Mesothelial cell of epicardium (in vitro differentiated cells): ENCODE results near the gene MRPS18A. TPM values are rescaled to one million over a fixed set of nuclear protein-coding genes. Genes with fewer than 3 reads are reported as not detected.

ENCODE experiments used
- DNase-seq, 2 experiments: peaks; one replicate each; pipeline ENCODE4 v3.0.0; 2021; ENCODE audit warnings: low spot score in 2 of 2; ENCODE audit not compliant: unreplicated experiment in 2 of 2
- H3K27ac Mint-ChIP-seq: 2 replicates; pipeline ENCODE4 v1.8.0; 2021; ENCODE audit warnings: mixed read lengths
- H3K27me3 Mint-ChIP-seq: 2 replicates; pipeline ENCODE4 v1.8.0; 2021; ENCODE audit warnings: low read depth, mixed read lengths
- H3K36me3 Mint-ChIP-seq: 2 replicates; pipeline ENCODE4 v1.8.0; 2021; ENCODE audit warnings: mixed read lengths
- H3K4me1 Mint-ChIP-seq: 2 replicates; pipeline ENCODE4 v1.8.0; 2021; ENCODE audit warnings: mixed read lengths
- H3K4me3 Mint-ChIP-seq: 2 replicates; pipeline ENCODE4 v1.8.0; 2021; ENCODE audit warnings: mild to moderate bottlenecking, moderate library complexity, mixed read lengths
- H3K9me3 Mint-ChIP-seq: 2 replicates; pipeline ENCODE4 v1.8.0; 2021; ENCODE audit warnings: mixed read lengths
- total RNA-seq: library from RNA; stranded (reverse); gene quantifications from 3 replicates; pipeline ENCODE4 v1.2.1, GENCODE V29; 2021
- TF ChIP-seq, protein P1 (sequence below): fragments of 200-600 bp; sonication (generic); IDR thresholded peaks from one replicate; pipeline ENCODE4 v1.5.0; 2021; ENCODE audit warnings: antibody characterized with exemption; ENCODE audit not compliant: unreplicated experiment

The MRPS18A gene
- total RNA-seq, 1 donor from 2014 or later, result 41.4 TPM

DNA sequence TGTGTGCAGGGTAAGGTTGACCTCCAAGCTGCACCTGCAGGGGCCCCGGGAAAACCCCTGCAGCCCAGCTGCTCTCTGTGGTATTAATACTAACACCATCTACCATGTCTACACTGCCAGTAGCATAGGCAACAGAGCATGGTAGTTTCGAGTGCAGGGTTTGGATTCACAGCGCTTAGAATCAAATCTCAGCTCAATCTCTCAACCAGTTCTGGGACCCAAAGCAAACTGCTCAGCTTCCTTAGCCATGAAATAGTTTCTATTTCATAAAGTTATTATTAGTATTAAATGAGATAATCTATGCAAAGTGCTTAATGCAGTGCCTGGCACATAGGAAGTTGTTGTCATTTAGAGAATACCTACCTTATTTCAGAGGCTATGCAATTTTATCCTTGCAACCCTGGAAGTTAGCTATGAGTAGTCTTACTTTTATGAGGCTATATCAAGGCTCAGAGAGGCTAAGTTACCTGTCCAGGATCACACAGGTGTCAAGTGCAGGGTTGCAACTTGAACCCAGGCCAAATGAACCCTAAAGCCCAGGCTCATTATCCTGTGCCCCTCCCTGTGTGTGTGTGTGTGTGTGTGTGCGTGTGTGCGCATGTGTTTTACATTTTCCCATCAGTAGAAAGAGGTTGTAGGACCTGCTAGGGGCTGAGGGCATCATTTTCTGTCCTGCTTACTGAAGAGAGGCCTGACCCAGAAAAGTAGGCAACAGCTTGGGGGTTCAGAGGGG lies 27.6 kb upstream of the MRPS18A start:
- TF ChIP-seq, protein P1, sequence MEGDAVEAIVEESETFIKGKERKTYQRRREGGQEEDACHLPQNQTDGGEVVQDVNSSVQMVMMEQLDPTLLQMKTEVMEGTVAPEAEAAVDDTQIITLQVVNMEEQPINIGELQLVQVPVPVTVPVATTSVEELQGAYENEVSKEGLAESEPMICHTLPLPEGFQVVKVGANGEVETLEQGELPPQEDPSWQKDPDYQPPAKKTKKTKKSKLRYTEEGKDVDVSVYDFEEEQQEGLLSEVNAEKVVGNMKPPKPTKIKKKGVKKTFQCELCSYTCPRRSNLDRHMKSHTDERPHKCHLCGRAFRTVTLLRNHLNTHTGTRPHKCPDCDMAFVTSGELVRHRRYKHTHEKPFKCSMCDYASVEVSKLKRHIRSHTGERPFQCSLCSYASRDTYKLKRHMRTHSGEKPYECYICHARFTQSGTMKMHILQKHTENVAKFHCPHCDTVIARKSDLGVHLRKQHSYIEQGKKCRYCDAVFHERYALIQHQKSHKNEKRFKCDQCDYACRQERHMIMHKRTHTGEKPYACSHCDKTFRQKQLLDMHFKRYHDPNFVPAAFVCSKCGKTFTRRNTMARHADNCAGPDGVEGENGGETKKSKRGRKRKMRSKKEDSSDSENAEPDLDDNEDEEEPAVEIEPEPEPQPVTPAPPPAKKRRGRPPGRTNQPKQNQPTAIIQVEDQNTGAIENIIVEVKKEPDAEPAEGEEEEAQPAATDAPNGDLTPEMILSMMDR, result no peak
- Mint-ChIP-seq H3K27ac (no peak overlapping the region), H3K9me3 (no peaks in the 10 kb centered on the region), H3K36me3 (no peaks in the 10 kb centered on the region), H3K27me3 (peaks cover 18% of the 10 kb centered on the region), H3K4me3 (no peak overlapping the region), H3K4me1 (peaks cover 44% of the 10 kb centered on the region)
- no peak for DNase-seq

DNA sequence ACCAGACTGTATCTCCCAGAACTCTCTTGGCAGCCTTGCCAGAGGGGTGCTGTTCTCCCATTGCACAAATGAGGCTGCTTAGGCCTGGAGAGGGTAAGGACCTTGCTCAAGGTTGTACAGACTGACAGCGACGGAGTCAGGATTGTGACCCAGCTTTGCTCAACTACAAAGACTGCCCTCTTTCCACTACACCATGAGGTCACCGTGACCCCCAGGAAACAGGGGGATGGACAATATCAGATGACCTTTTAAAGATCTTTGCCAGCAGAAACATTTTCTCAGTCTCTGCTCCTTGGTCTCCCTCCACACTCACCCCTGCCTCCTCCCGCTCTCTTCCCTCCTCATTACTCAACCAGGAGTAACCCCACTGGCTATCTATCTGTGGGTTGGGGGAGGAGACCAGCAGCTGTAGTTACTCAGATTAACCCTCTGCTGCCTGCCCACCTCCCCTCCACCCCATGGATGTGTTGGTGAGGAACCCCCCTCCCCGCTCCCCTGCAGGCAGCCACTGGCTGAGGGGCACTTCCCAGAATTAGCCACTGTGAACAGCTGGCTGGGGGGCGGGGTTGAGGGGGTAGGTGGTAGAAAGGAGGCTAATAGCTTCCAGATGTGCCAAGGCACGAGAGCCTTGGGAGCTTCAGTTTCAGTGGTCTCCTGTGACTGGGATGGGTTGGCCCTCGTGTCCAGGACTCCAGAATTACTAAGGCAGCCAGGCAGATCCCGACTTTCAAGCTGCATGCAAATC lies 26.9 kb upstream of the MRPS18A start:
- peaks cover 49% of the 10 kb centered on the region for H3K4me1 Mint-ChIP-seq
- TF ChIP-seq, protein P1, result no peak
- DNase-seq, result no peak
- H3K4me3 Mint-ChIP-seq, result no peak overlapping the region
- H3K27ac Mint-ChIP-seq, result peak overlapping the region; percentile 75
- no peaks in the 10 kb centered on the region for H3K36me3 Mint-ChIP-seq
- peaks cover 12% of the 10 kb centered on the region for H3K27me3 Mint-ChIP-seq
- no peaks in the 10 kb centered on the region for H3K9me3 Mint-ChIP-seq

DNA sequence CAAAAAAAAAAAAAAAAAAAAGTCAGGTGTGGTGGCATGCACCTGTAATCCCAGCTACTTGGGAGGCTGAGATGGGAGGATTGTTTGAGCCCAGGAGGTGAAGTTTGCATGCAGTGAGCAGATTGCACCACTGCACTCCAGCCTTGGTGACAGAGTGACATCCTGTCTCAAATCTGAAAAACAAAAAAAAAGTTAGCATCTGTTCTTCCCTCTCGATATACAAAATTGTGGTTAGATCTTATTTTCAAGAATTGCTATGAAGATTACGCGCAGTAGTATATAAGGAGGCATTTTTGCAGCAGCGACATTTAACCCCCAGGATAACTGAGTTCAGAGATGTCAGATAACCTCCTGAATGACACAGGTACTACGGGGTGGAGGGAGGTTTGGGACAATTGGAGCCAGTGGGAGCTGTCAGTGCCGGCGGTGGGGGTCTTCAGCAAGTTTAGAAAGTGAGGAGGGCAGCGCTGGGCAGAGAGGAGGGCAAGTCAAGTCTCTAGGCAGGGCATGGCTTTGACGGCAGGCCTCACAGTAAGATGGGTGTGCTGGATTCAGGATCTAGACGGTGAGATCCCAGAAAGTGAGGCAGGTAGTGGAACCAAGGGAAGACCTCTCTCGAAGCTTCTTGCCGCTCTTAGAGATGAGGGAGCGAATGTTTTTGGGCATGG lies 26.2 kb upstream of the MRPS18A start:
- Mint-ChIP-seq H3K4me1 (peaks cover 56% of the 10 kb centered on the region), H3K27me3 (peaks cover 12% of the 10 kb centered on the region), H3K9me3 (no peaks in the 10 kb centered on the region), H3K27ac (peak overlapping the region; percentile 75), H3K36me3 (no peaks in the 10 kb centered on the region), H3K4me3 (no peak overlapping the region)
- no peak for DNase-seq
- TF ChIP-seq, protein P1, result no peak

DNA sequence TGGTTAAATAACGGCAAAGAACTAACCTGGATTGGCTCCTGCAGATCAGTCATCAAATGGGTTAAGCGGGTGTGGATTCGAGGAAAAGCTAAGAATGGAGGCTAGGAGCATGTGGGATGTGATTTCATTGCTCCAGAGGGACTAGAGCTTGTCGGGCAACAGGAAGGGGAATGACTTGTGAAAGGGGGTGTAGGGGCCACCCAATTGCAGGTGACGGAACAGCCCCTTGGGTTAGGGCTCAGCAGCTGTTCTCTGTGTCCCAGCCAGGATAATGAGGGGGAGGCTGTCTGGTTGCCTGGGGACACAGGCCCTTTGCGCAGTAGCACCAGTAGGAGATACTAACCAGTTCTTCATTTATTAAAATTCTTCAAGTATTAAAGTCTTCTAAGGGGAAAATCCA lies 25.0 kb upstream of the MRPS18A start:
- H3K27ac Mint-ChIP-seq, result no peak overlapping the region
- no peak for DNase-seq
- H3K9me3 Mint-ChIP-seq, result no peaks in the 10 kb centered on the region
- H3K4me1 Mint-ChIP-seq, result peaks cover 57% of the 10 kb centered on the region
- no peaks in the 10 kb centered on the region for H3K36me3 Mint-ChIP-seq
- no peak overlapping the region for H3K4me3 Mint-ChIP-seq
- TF ChIP-seq, protein P1, result no peak
- H3K27me3 Mint-ChIP-seq, result peaks cover 12% of the 10 kb centered on the region

DNA sequence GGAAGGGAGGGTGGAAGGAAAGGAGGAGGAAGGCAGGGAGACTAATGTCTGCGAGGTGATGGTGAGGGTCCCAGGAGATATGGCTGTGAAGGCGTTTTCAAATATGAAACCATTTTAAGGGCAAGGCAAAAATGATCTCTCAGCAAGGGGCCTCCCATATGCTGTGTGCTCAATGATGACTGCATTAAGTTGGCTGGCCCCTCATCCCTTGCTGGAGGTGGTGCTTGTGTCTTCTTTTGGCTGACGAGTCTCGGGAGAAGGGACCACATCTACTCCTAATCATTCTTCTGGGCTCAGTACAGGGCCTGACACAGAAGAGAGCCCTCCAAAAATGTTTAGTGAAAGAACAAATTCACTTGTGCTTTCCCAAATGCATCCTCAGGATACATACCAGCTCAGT lies 23.0 kb upstream of the MRPS18A start:
- no peak for DNase-seq
- Mint-ChIP-seq H3K9me3 (no peaks in the 10 kb centered on the region), H3K27ac (peak overlapping the region; percentile 68), H3K27me3 (peaks cover 12% of the 10 kb centered on the region), H3K4me3 (no peak overlapping the region), H3K4me1 (peaks cover 61% of the 10 kb centered on the region), H3K36me3 (no peaks in the 10 kb centered on the region)
- TF ChIP-seq, protein P1, result no peak
